ENCODE measurements around the gene TAS2R40. TPM values are rescaled to one million over a fixed set of nuclear protein-coding genes. Genes with fewer than 3 reads are reported as not detected.

TAS2R40 gene
- total and polyA plus RNA-seq, 10 of the 15 experiments (the other 5 are each of a cell fraction or from before 2014, with no cell fraction given), result not detected

DNA sequence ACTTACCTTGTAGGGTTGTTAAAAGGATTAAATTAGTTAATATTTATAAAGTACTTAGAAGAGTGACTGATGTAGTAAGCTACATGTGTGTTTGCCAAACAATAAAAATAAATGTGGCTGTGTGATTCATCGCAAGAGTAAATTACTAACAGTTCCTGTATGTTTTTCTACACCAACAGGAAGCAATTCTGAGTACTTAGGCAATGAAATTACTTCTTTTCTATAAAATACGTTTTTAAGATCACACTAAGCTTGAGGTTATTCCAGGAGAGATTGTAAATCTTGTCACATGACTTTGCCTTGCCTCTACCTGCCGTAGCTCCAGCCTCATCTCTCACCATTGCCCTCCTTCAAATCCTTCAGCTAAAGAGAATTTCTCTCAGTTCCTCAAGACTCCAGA, 23.3 kb downstream of the TAS2R40 start:
- Histone ChIP-seq H3K9me3 (replicated peaks; ENCODE audit: control insufficient read depth, insufficient read depth, low read length) (no peaks in the 10 kb centered on the region; the same call in 2 of the 3 replicates), H3K27ac (ENCODE audit: control insufficient read depth, insufficient read depth) (no peak overlapping the region), H3K79me2 (ENCODE audit: control insufficient read depth, insufficient read depth, low read length) (no peaks in the 10 kb centered on the region), H3K4me2 (ENCODE audit: control insufficient read depth, insufficient read depth) (no peak overlapping the region), H4K20me1 (ENCODE audit: control insufficient read depth, insufficient read depth) (no peaks in the 10 kb centered on the region), H3K4me3 (no peak overlapping the region), H3K36me3 (ENCODE audit: control insufficient read depth in 2 of 2, insufficient read depth in 2 of 2, low read length in 1 of 2) (no peaks in the 10 kb centered on the region), H2AFZ (ENCODE audit: control insufficient read depth, low read depth, low read length) (no peak overlapping the region), H3K9ac (ENCODE audit: control insufficient read depth, insufficient read depth, low read length) (no peak overlapping the region), H3K4me1 (ENCODE audit: control insufficient read depth, insufficient read depth, low read length) (no peaks in the 10 kb centered on the region), H3K27me3 (replicated peaks in 1 of 2; ENCODE audit: control insufficient read depth in 2 of 2, insufficient read depth in 2 of 2, low read length in 1 of 2) (no peaks in the 10 kb centered on the region)
- ATAC-seq (no peak), FAIRE-seq (no peak), DNase-seq (ENCODE audit: low read depth, low spot score) (no peak)
- no peak for TF ChIP-seq FOXK2 (IDR thresholded peaks at IDR 0.05)
- intact Hi-C loops (cut with micrococcal nuclease; ENCODE audit: unreplicated experiment), result loop anchor here (10.0 kb wide), 1 partner anchor 880 kb away; the partner anchor contains the start of gene OR2A14
- RAD21 ChIA-PET (ENCODE audit: unreplicated experiment), result no interaction called here
- 16% methylated on average over 3 of the region's 3 CpGs for WGBS (ENCODE audit: insufficient coverage, insufficient replicate concordance, low lambda C conversion rate, missing lambda C conversion rate)
- POLR2A ChIA-PET, result no interaction called here
- in situ Hi-C loops (cut with MboI), result no loop called here
- CTCF ChIA-PET, result interaction anchor here (0.8 kb wide), 1 partner anchor 171 kb away, joined by 3 read pairs; no protein-coding TSS in a partner anchor
- SMC1A ChIA-PET (ENCODE audit: uncharacterized antibody, unreplicated experiment), result no interaction called here
- no TSS peak for BruUV-seq (replicated peaks)

DNA sequence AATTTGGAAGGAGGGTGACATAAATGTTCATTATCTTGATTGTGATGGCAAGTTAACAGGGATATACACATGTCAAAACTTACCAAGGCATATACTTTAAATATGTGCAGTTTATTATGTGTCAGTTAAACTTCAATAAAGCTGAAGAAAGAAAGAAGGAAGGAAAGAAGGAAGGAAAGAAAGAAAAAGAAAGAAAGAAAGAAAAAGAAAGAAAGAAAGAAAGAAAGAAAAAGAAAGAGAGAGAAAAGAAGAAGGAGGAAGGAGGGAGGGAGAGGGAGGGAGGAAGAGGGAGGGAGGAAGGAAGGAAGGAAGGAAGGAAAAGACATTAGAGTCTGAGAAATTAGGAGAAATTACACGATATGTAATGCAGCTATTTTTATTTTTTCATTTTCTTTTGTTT, 25.5 kb downstream of the TAS2R40 start:
- FAIRE-seq, result no peak
- Histone ChIP-seq H3K79me2 (ENCODE audit: control insufficient read depth, insufficient read depth, low read length) (no peaks in the 10 kb centered on the region), H3K4me1 (ENCODE audit: control insufficient read depth, insufficient read depth, low read length) (no peaks in the 10 kb centered on the region), H3K27me3 (replicated peaks in 1 of 2; ENCODE audit: control insufficient read depth in 2 of 2, insufficient read depth in 2 of 2, low read length in 1 of 2) (no peaks in the 10 kb centered on the region), H2AFZ (ENCODE audit: control insufficient read depth, low read depth, low read length) (no peak overlapping the region), H3K36me3 (ENCODE audit: control insufficient read depth in 2 of 2, insufficient read depth in 2 of 2, low read length in 1 of 2) (no peaks in the 10 kb centered on the region), H3K9ac (ENCODE audit: control insufficient read depth, insufficient read depth, low read length) (no peak overlapping the region), H3K4me3 (no peak overlapping the region), H3K27ac (ENCODE audit: control insufficient read depth, insufficient read depth) (no peak overlapping the region), H3K9me3 (replicated peaks; ENCODE audit: control insufficient read depth, insufficient read depth, low read length) (no peaks in the 10 kb centered on the region; the same call in 2 of the 3 replicates), H4K20me1 (ENCODE audit: control insufficient read depth, insufficient read depth) (no peaks in the 10 kb centered on the region), H3K4me2 (ENCODE audit: control insufficient read depth, insufficient read depth) (no peak overlapping the region)
- intact Hi-C loops (cut with micrococcal nuclease; ENCODE audit: unreplicated experiment) (loop anchor here (10.0 kb wide), 1 partner anchor 877 kb away; the partner anchor contains the start of gene OR2A14), in situ Hi-C loops (cut with MboI) (no loop called here)
- ATAC-seq, result no peak
- 0% methylated on average over 1 of the region's 1 CpG for WGBS (ENCODE audit: insufficient coverage, insufficient replicate concordance, low lambda C conversion rate, missing lambda C conversion rate)
- no TSS peak for BruUV-seq (replicated peaks)
- ChIA-PET POLR2A (no interaction called here), CTCF (interaction anchor here (0.7 to 9.4 kb wide), 3 partner anchors 7 to 523 kb away, joined by 4 to 66 read pairs (median 4); no protein-coding TSS in a partner anchor), SMC1A (ENCODE audit: uncharacterized antibody, unreplicated experiment) (interaction anchor here (0.7 kb wide), 1 partner anchor 30 kb away, joined by 3 read pairs; no protein-coding TSS in a partner anchor), RAD21 (ENCODE audit: unreplicated experiment) (interaction anchor here (1.0 kb wide), 1 partner anchor 52 kb away, joined by 4 read pairs; no protein-coding TSS in a partner anchor)
- no peak for DNase-seq (ENCODE audit: low read depth, low spot score)
- TF ChIP-seq SPI1 (IDR thresholded peaks at IDR 0.05; ENCODE audit: borderline replicate concordance, insufficient read depth, low read depth, low read length) (no peak), CREM (IDR thresholded peaks at IDR 0.05; ENCODE audit: low read depth) (no peak), RUNX3 (IDR thresholded peaks at IDR 0.05; ENCODE audit: low read length) (no peak), NFXL1 (IDR thresholded peaks at IDR 0.05; ENCODE audit: borderline replicate concordance) (no peak), ZNF207 (IDR thresholded peaks at IDR 0.05; ENCODE audit: borderline replicate concordance) (no peak), CBX3 (IDR thresholded peaks at IDR 0.05; ENCODE audit: borderline replicate concordance, low read depth) (no peak), BCL11A (IDR thresholded peaks at IDR 0.05; ENCODE audit: low read depth, low read length) (no peak), MEF2B (IDR thresholded peaks at IDR 0.05; ENCODE audit: partially characterized antibody, poor library complexity, severe bottlenecking) (no peak), USF2 (IDR thresholded peaks at IDR 0.05; ENCODE audit: borderline replicate concordance, low read depth, low read length) (no peak)
- TF ChIP-seq, protein P1, sequence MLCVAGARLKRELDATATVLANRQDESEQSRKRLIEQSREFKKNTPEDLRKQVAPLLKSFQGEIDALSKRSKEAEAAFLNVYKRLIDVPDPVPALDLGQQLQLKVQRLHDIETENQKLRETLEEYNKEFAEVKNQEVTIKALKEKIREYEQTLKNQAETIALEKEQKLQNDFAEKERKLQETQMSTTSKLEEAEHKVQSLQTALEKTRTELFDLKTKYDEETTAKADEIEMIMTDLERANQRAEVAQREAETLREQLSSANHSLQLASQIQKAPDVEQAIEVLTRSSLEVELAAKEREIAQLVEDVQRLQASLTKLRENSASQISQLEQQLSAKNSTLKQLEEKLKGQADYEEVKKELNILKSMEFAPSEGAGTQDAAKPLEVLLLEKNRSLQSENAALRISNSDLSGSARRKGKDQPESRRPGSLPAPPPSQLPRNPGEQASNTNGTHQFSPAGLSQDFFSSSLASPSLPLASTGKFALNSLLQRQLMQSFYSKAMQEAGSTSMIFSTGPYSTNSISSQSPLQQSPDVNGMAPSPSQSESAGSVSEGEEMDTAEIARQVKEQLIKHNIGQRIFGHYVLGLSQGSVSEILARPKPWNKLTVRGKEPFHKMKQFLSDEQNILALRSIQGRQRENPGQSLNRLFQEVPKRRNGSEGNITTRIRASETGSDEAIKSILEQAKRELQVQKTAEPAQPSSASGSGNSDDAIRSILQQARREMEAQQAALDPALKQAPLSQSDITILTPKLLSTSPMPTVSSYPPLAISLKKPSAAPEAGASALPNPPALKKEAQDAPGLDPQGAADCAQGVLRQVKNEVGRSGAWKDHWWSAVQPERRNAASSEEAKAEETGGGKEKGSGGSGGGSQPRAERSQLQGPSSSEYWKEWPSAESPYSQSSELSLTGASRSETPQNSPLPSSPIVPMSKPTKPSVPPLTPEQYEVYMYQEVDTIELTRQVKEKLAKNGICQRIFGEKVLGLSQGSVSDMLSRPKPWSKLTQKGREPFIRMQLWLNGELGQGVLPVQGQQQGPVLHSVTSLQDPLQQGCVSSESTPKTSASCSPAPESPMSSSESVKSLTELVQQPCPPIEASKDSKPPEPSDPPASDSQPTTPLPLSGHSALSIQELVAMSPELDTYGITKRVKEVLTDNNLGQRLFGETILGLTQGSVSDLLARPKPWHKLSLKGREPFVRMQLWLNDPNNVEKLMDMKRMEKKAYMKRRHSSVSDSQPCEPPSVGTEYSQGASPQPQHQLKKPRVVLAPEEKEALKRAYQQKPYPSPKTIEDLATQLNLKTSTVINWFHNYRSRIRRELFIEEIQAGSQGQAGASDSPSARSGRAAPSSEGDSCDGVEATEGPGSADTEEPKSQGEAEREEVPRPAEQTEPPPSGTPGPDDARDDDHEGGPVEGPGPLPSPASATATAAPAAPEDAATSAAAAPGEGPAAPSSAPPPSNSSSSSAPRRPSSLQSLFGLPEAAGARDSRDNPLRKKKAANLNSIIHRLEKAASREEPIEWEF (IDR thresholded peaks at IDR 0.05; ENCODE audit: insufficient replicate concordance, low read depth, low read length), result no peak
